ENCODE measurements around the gene MBLAC2. TPM values are rescaled to one million over a fixed set of nuclear protein-coding genes. Genes with fewer than 3 reads are reported as not detected.

MBLAC2 gene
- total RNA-seq, 2 experiments from 2014 or later = 3.9 to 4.1 TPM

- CTCF ChIA-PET = no interaction called here
- TF ChIP-seq, protein P1, sequence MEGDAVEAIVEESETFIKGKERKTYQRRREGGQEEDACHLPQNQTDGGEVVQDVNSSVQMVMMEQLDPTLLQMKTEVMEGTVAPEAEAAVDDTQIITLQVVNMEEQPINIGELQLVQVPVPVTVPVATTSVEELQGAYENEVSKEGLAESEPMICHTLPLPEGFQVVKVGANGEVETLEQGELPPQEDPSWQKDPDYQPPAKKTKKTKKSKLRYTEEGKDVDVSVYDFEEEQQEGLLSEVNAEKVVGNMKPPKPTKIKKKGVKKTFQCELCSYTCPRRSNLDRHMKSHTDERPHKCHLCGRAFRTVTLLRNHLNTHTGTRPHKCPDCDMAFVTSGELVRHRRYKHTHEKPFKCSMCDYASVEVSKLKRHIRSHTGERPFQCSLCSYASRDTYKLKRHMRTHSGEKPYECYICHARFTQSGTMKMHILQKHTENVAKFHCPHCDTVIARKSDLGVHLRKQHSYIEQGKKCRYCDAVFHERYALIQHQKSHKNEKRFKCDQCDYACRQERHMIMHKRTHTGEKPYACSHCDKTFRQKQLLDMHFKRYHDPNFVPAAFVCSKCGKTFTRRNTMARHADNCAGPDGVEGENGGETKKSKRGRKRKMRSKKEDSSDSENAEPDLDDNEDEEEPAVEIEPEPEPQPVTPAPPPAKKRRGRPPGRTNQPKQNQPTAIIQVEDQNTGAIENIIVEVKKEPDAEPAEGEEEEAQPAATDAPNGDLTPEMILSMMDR (IDR thresholded peaks at IDR 0.05) = no peak
- DNase-seq = no peak
Measured at GRCh38 chr5:90461288-90461687, 13.3 kb downstream of the MBLAC2 start.

GRCh38 chr5:90446961-90447360, 27.6 kb downstream of the MBLAC2 start:
- Mint-ChIP-seq H3K27ac (no peak overlapping the region), H3K9me3 (no peaks in the 10 kb centered on the region), H3K36me3 (ENCODE audit: low read depth) (no peaks in the 10 kb centered on the region), H3K27me3 (no peaks in the 10 kb centered on the region), H3K4me1 (ENCODE audit: low read depth) (no peaks in the 10 kb centered on the region), H3K4me3 (no peak overlapping the region)
- no peak overlapping the region for H3K4me3 ChIP-seq (ENCODE audit: low read length)
- H3K9me3 ChIP-seq (ENCODE audit: control insufficient read depth in 1 of 2, insufficient read depth in 1 of 2, low read length in 2 of 2) = no peaks in the 10 kb centered on the region
- TF ChIP-seq, protein P1 (IDR thresholded peaks at IDR 0.05) = no peak
- H3K36me3 ChIP-seq (ENCODE audit: insufficient read depth, low read length) = no peaks in the 10 kb centered on the region
- H3K27me3 ChIP-seq (ENCODE audit: control insufficient read depth in 1 of 2, insufficient read depth in 2 of 2, low read length in 2 of 2) = no peaks in the 10 kb centered on the region
- ChIA-PET POLR2A (interaction anchor here (0.8 kb wide), 1 partner anchor 44 kb away, joined by 3 read pairs; no protein-coding TSS in a partner anchor), CTCF (interaction anchor here (0.7 kb wide), 1 partner anchor 58 kb away, joined by 3 read pairs; no protein-coding TSS in a partner anchor)
- H3K27ac ChIP-seq (ENCODE audit: low read depth in 1 of 2, low read length in 2 of 2) = no peak overlapping the region
- intact Hi-C loops (cut with DNase I, micrococcal nuclease) = no loop called here
- no peaks in the 10 kb centered on the region for H3K4me1 ChIP-seq (ENCODE audit: insufficient read depth, low read length)
- no peak for ATAC-seq (ENCODE audit: poor library complexity)
- no peak for DNase-seq

More at GRCh38 chr5:90461288-90461687, 13.3 kb downstream of the MBLAC2 start:
- POLR2A ChIA-PET = no interaction called here
- H3K27ac Mint-ChIP-seq = no peak overlapping the region
- no peaks in the 10 kb centered on the region for H3K9me3 ChIP-seq (ENCODE audit: control insufficient read depth in 1 of 2, insufficient read depth in 1 of 2, low read length in 2 of 2)
- no peaks in the 10 kb centered on the region for H3K27me3 ChIP-seq (ENCODE audit: control insufficient read depth in 1 of 2, insufficient read depth in 2 of 2, low read length in 2 of 2)
- intact Hi-C loops (cut with DNase I, micrococcal nuclease) = no loop called here
- no peaks in the 10 kb centered on the region for H3K27me3 Mint-ChIP-seq
- no peak for ATAC-seq (ENCODE audit: poor library complexity)
- no peak overlapping the region for H3K4me3 ChIP-seq (ENCODE audit: low read length)
- peaks cover 24% of the 10 kb centered on the region for H3K36me3 Mint-ChIP-seq (ENCODE audit: low read depth)
- peaks cover 3% of the 10 kb centered on the region for H3K36me3 ChIP-seq (ENCODE audit: insufficient read depth, low read length)
- no peak overlapping the region for H3K4me3 Mint-ChIP-seq
- no peaks in the 10 kb centered on the region for H3K4me1 ChIP-seq (ENCODE audit: insufficient read depth, low read length)
- no peak overlapping the region for H3K27ac ChIP-seq (ENCODE audit: low read depth in 1 of 2, low read length in 2 of 2)
- H3K9me3 Mint-ChIP-seq = no peaks in the 10 kb centered on the region
- H3K4me1 Mint-ChIP-seq (ENCODE audit: low read depth) = peaks cover 11% of the 10 kb centered on the region

- no peak for ATAC-seq (ENCODE audit: poor library complexity)
- intact Hi-C loops (cut with DNase I, micrococcal nuclease) = loop anchor here in 1 of 2 experiments (1.0 to 5.0 kb wide), 4 partner anchors 34 to 342 kb away; partner anchors contain the start of genes MBLAC2 and POLR3G
Measured at GRCh38 chr5:90440644-90441043, 33.9 kb downstream of the MBLAC2 start.

More at GRCh38 chr5:90440644-90441043, 33.9 kb downstream of the MBLAC2 start:
- H3K9me3 Mint-ChIP-seq = no peaks in the 10 kb centered on the region
- no peak overlapping the region for H3K27ac Mint-ChIP-seq
- H3K36me3 Mint-ChIP-seq (ENCODE audit: low read depth) = no peaks in the 10 kb centered on the region
- Histone ChIP-seq H3K4me3 (ENCODE audit: low read length) (no peak overlapping the region), H3K27ac (ENCODE audit: low read depth in 1 of 2, low read length in 2 of 2) (no peak overlapping the region), H3K4me1 (ENCODE audit: insufficient read depth, low read length) (peaks cover 3% of the 10 kb centered on the region), H3K27me3 (ENCODE audit: control insufficient read depth in 1 of 2, insufficient read depth in 2 of 2, low read length in 2 of 2) (no peaks in the 10 kb centered on the region), H3K36me3 (ENCODE audit: insufficient read depth, low read length) (no peaks in the 10 kb centered on the region), H3K9me3 (ENCODE audit: control insufficient read depth in 1 of 2, insufficient read depth in 1 of 2, low read length in 2 of 2) (no peaks in the 10 kb centered on the region)
- TF ChIP-seq, protein P1 (IDR thresholded peaks at IDR 0.05) = no peak
- H3K27me3 Mint-ChIP-seq = peaks cover 4% of the 10 kb centered on the region
- POLR2A ChIA-PET = no interaction called here
- no peaks in the 10 kb centered on the region for H3K4me1 Mint-ChIP-seq (ENCODE audit: low read depth)
- no peak overlapping the region for H3K4me3 Mint-ChIP-seq
- no peak for DNase-seq
- CTCF ChIA-PET = interaction anchor here (3.6 kb wide), 1 partner anchor 343 kb away, joined by 17 read pairs; no protein-coding TSS in a partner anchor
